HG03565 (cell line): ENCODE data around the gene PSMA5.
"Not testable (repeated sequence)": the region's sequence is repeated elsewhere in the genome, so short reads cannot be mapped to it uniquely, and the experiment has no call there.

Source experiments
- ATAC-seq: cut with Tn5 transposase; IDR thresholded peaks from one replicate; pipeline ENCODE4 v1.9.1; 2021; ENCODE audit warnings: mild to moderate bottlenecking, moderate library complexity; ENCODE audit not compliant: unreplicated experiment

The PSMA5 gene

GRCh38 chr1:109392788-109393616 lies 33.2 kb downstream of the PSMA5 start:
- ATAC-seq, result no peak

GRCh38 chr1:109392037-109392787 lies 34.0 kb downstream of the PSMA5 start:
- no peak for ATAC-seq

DNA sequence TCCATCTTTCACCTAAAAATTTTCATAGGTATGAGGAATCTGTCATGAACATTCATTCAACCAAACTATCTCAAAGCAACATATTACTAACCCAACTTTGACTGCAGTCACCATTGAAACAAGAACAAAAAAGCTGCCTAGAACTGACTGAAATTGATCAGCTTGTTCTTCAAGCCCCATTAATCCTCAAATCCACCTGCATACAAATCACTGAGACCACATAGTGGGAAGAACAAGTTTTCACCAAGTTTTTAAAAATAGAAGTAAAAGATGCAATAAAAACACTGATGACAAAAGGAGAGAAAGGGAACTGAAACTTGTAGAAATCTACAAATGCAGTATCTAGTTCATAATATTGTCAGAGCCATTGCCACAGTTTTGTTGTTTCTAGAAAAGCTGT lies 34.6 kb downstream of the PSMA5 start:
- peak; percentile 73 for ATAC-seq

DNA sequence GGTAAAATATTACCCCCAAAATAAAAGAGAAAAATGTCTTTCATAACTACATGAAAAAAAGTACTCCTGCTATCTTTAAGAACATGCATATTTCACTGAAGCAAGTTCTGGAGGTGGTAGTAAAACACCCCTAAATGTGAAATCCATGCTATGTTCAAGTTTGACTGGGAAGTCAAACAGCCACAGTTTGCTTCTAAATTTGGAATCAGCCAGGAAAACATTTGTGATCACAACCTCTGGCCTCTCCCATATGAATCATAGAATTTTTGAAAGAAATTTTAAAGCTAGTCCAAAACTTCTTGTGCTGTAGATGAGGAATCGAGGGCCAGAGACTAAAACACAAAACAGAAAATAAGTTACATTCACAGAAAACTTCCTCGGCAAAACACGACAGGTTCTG lies 35.1 kb downstream of the PSMA5 start:
- no peak for ATAC-seq

GRCh38 chr1:109389638-109390341 lies 36.5 kb downstream of the PSMA5 start:
- no peak for ATAC-seq

GRCh38 chr1:109388884-109389637 lies 37.2 kb downstream of the PSMA5 start:
- ATAC-seq, result no peak

DNA sequence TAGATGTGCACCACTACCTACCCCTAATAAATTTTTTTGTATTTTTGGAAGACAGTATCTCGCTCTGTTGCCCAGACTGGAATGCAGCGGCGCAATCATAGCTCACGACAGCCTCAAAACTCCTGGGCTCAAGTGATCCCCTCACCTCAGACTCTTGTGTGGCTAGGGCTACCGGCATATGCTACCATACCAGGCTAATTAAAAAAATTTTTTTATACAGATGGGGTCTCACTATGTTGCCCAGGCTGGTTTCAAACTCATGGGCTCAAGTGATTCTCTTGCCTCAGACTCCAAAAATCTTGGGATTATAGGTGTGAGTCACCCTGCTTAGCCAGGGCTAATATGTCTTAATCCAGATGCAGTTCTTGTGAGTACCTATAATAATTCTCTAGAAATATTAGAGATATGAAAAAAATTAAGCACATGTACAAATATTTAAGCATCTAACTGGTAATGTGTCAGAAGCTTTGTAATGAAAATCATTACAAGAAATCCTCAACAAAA lies 38.0 kb downstream of the PSMA5 start:
- ATAC-seq, result no peak

- ATAC-seq, result no peak
Measured at GRCh38 chr1:109386054-109386717, 40.1 kb downstream of the PSMA5 start.

GRCh38 chr1:109385417-109385816 lies 40.8 kb downstream of the PSMA5 start:
- no peak for ATAC-seq

DNA sequence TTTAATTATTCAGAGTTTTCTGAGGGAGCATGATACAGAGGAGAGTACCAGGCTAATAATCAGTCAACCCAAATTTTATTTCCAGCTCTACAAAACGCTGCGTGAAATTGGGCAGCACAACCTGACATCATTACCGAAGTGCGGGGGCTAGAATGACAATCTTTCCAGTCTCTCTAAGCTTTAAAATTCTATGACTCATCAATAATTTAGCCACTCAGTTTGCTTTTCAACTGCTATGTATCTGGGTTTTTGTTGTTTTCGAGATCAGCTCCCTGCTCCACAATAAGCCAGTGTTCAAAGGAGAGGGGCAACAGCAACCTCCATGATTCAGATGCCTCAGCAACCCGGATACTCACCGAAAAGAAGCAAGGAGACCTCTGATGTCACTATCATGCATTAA lies 42.4 kb downstream of the PSMA5 start:
- no peak for ATAC-seq

GRCh38 chr1:109383087-109383779 lies 43.0 kb downstream of the PSMA5 start:
- no peak for ATAC-seq

GRCh38 chr1:109381573-109381972 lies 44.7 kb downstream of the PSMA5 start:
- ATAC-seq, result no peak

DNA sequence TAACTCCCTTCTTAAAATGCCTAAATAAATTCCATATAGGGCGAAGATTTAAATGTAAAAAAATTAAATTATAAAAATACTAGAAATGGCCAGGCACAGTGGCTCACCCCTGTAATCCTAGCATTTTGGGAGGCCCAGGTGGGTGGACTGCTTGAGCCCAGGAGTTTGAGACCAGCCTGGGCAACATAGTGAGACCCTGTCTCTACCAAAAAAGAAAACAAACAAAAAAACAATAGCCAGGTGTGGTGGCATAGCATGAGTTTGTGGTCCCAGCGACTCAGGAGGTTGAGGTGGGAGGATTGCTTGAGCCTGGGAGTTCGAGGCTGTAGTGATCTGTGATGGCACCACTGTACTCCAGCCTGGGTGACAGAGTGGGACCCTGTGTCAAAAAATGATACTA lies 46.3 kb downstream of the PSMA5 start:
- ATAC-seq, result no peak

GRCh38 chr1:109379422-109379821 lies 46.8 kb downstream of the PSMA5 start:
- ATAC-seq, result no peak

- ATAC-seq, result no peak
Measured at GRCh38 chr1:109377698-109378097, 48.5 kb downstream of the PSMA5 start.

GRCh38 chr1:109373696-109374095 lies 52.6 kb downstream of the PSMA5 start:
- not testable (repeated sequence) for ATAC-seq

DNA sequence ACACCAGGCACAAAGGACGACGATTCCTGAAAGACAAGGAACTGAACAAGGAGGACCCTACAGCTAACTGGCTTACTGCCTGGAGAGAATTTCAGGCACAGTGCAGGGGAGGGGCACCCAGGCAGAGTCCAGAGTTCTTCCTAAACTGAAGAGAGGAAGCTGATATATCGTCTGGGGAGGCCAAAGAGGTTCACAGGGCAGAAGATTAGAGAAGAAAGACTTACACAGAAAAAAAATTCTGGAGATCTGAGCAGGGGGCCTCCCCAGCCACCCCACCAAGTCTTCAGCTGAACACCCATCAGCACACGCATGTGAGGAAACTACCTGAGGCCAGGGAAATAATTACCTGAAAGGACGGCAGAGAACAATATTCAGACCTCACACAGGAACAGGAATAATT lies 53.1 kb downstream of the PSMA5 start:
- no peak for ATAC-seq

DNA sequence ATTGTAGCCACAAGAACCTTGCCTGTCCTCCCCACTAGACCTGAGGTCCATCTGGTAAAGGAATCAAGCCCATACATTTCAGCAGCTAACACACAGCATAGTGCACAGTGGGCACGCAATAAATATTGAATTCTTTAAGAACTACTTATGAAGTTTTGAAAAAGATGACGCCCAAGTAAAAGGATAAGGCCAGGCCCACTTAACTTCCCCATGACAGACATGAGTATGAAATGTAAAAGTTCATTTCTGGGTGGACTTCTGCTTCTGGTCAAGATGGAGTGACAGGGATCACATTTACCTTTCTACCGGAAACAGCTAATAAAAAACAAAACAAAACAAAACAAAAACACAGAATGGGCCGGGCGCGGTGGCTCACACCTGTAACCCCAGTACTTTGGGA lies 54.0 kb downstream of the PSMA5 start:
- no peak for ATAC-seq

DNA sequence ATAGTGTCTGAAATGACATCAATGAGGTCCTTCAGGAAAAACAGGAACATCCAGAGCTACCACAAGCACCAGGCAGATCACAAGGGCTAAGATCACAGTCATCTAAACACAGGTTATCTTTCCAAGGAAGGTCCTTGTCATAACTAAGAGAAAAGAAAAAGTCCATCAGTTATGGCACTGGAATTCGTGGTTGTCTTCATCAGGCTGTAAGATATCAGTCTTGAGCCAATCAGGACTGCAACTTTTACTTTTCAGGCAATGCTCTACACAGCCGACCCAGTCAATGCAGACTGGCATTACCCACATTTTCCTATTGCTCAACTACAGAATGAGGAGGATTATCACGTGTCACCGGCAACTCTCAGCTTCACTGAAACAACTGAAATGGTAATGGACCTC lies 54.9 kb downstream of the PSMA5 start:
- ATAC-seq, result no peak
